HTR-8/SVneo (cell line): Measurements from ENCODE around the gene PCDHB10.
"Not testable (repeated sequence)": the region's sequence is repeated elsewhere in the genome, so short reads cannot be mapped to it uniquely, and the experiment has no call there.

Experiments used
- DNase-seq: peaks from one replicate; pipeline ENCODE4 v3.0.0; 2011; ENCODE audit warnings: low spot score, mixed read lengths; ENCODE audit not compliant: insufficient read length
- FAIRE-seq: peaks from 2 replicates; lab custom pipeline; 2011; peaks lifted over from hg19 to GRCh38; lab: Jason Lieb, UNC

The PCDHB10 gene

DNA sequence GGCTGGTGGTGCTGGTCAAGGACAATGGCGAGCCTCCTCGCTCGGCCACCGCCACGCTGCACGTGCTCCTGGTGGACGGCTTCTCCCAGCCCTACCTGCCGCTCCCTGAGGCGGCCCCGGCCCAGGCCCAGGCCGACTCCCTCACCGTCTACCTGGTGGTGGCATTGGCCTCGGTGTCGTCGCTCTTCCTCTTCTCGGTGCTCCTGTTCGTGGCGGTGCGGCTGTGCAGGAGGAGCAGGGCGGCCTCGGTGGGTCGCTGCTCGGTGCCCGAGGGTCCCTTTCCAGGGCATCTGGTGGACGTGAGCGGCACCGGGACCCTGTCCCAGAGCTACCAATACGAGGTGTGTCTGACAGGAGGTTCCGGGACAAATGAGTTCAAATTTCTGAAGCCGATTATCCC is 33.3 kb downstream of the PCDHB10 start:
- not testable (repeated sequence) for FAIRE-seq, DNase-seq

- DNase-seq (no peak), FAIRE-seq (no peak)
These were observed 42.0 kb downstream of the PCDHB10 start for GRCh38 chr5:141234109-141234667.

GRCh38 chr5:141235922-141236321 is 43.8 kb downstream of the PCDHB10 start:
- DNase-seq, FAIRE-seq: not testable (repeated sequence)

GRCh38 chr5:141236516-141237313 is 44.6 kb downstream of the PCDHB10 start:
- DNase-seq (no peak), FAIRE-seq (no peak)

DNA sequence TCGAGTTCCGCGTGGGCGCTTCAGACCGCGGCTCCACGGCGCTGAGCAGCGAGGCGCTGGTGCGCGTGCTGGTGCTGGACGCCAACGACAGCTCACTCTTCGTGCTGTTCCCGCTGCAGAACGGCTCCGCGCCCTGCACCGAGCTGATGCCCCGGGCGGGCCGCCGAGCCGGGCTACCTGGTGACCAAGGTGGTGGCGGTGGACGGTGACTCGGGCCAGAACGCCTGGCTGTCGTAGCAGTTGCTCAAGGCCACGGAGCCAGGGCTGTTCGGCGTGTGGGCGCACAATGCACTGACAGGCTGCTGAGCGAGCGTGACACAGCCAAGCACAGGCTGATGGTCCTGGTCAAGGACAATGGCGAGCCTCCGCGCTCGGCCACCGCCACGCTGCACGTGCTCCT is 49.3 kb downstream of the PCDHB10 start:
- no peak for DNase-seq
- FAIRE-seq, result no peak
